Measurements from ENCODE around the gene AKAIN1. TPM values are rescaled to one million over a fixed set of nuclear protein-coding genes. Genes with fewer than 3 reads are reported as not detected.

The AKAIN1 gene
- total and polyA plus RNA-seq, 2 experiments from 2014 or later = not detected

DNA sequence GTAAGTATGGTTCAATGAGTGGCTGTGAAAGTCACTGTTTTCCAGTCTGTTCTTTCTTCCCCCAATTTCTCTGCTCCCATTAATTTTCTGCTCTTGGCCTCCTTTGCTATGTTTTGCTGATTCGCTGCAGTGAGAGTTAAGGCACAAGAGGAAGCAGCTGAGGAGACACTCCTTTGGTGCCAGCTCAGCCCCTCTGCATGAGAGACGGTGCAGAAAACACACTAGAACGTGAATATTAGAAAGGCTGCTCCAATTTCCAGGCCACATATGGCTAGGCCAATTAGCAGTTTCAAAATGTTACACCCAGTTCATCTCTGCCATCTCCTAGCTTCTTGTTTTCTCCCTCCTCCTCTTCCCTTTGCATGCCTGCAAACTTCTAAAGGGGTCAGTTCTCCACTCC lies 38.9 kb downstream of the AKAIN1 start:
- TF ChIP-seq EZH2 (IDR thresholded peaks at IDR 0.05; ENCODE audit: low read depth, unreplicated experiment) (no peak), NANOG (IDR thresholded peaks at IDR 0.05; ENCODE audit: borderline replicate concordance) (no peak)
- Histone ChIP-seq H3K4me1 (ENCODE audit: insufficient read depth) (0 out of 2 replicates have a peak, but pooled peaks cover 3% of the 10 kb centered on the region), H3K27me3 (ENCODE audit: insufficient read depth) (no peaks in the 10 kb centered on the region), H3K79me2 (replicated peaks; ENCODE audit: insufficient read depth) (no peaks in the 10 kb centered on the region), H4K20me1 (replicated peaks; ENCODE audit: insufficient read depth) (no peaks in the 10 kb centered on the region), H3F3A (replicated peaks; ENCODE audit: low read depth) (no peaks in the 10 kb centered on the region), H3K4me2 (no peak overlapping the region), H3K9me2 (ENCODE audit: insufficient read depth) (0 out of 2 replicates have a peak, but pooled peaks cover 3% of the 10 kb centered on the region), H3K36me3 (ENCODE audit: insufficient read depth) (no peaks in the 10 kb centered on the region), H2AFZ (peak overlapping the region; percentile 82; the same call in 1 of the 2 replicates), H3K27ac (ENCODE audit: low read depth) (no peak overlapping the region), H3K4me3 (no peak overlapping the region)
- H3K4me1 Mint-ChIP-seq = peaks cover 15% of the 10 kb centered on the region
- DNase-seq (ENCODE audit: low spot score) (no peak), ATAC-seq (no peak)
- no peak overlapping the region for H3K27ac Mint-ChIP-seq
- H3K4me3 Mint-ChIP-seq = no peak overlapping the region
- H3K9me3 Mint-ChIP-seq = no peaks in the 10 kb centered on the region
- no peaks in the 10 kb centered on the region for H3K36me3 Mint-ChIP-seq (ENCODE audit: low read depth)
- peaks cover 5% of the 10 kb centered on the region for H3K27me3 Mint-ChIP-seq (ENCODE audit: insufficient read depth, low read depth, poor library complexity)

DNA sequence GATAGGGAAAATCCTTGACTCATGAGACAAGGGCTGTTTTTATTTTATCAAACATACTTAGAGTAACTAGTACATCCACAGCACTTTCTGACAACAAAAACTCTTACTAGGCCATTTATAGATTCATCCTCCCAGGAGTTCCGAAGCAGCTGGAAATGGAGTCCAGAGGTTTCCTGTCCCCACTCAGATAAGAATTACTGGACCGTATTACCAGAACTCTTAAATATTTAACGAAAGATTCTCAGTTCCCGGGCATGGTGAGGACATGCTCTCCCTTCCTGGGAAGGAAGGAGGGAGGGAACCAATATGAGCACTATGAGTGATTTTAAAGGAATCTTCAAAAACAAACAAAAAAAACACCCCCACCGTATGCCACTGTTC lies 41.2 kb downstream of the AKAIN1 start:
- Histone ChIP-seq H3K79me2 (replicated peaks; ENCODE audit: insufficient read depth) (no peaks in the 10 kb centered on the region), H3K36me3 (ENCODE audit: insufficient read depth) (no peaks in the 10 kb centered on the region), H2AFZ (peak overlapping the region; percentile 86; the same call in 1 of the 2 replicates), H3K27ac (ENCODE audit: low read depth) (no peak overlapping the region), H4K20me1 (replicated peaks; ENCODE audit: insufficient read depth) (no peaks in the 10 kb centered on the region), H3K27me3 (ENCODE audit: insufficient read depth) (no peaks in the 10 kb centered on the region), H3F3A (replicated peaks; ENCODE audit: low read depth) (no peaks in the 10 kb centered on the region), H3K4me3 (no peak overlapping the region), H3K4me2 (no peak overlapping the region), H3K4me1 (ENCODE audit: insufficient read depth) (peaks cover 14% of the 10 kb centered on the region; the same call in 1 of the 2 replicates), H3K9me2 (ENCODE audit: insufficient read depth) (0 out of 2 replicates have a peak, but pooled peaks cover 3% of the 10 kb centered on the region)
- no peak overlapping the region; the same call in 2 of the 3 replicates for H3K4me3 Mint-ChIP-seq
- no peaks in the 10 kb centered on the region for H3K36me3 Mint-ChIP-seq (ENCODE audit: low read depth)
- peaks cover 29% of the 10 kb centered on the region for H3K4me1 Mint-ChIP-seq
- ATAC-seq = no peak
- H3K9me3 Mint-ChIP-seq = no peaks in the 10 kb centered on the region
- H3K27me3 Mint-ChIP-seq (ENCODE audit: insufficient read depth, low read depth, poor library complexity) = peaks cover 5% of the 10 kb centered on the region
- no peak overlapping the region for H3K27ac Mint-ChIP-seq
- no peak for DNase-seq (ENCODE audit: low spot score)
- TF ChIP-seq POLR2AphosphoS5 (IDR thresholded peaks at IDR 0.05; ENCODE audit: low read depth) (no peak), JUNB (IDR thresholded peaks at IDR 0.05; ENCODE audit: unreplicated experiment) (no peak), NANOG (IDR thresholded peaks at IDR 0.05; ENCODE audit: borderline replicate concordance) (no peak), CREB1 (CRISPR knock-in tag; IDR thresholded peaks at IDR 0.05; ENCODE audit: low read depth) (no peak), ZNF462 (CRISPR knock-in tag; IDR thresholded peaks at IDR 0.05) (no peak), ZNF331 (CRISPR knock-in tag; IDR thresholded peaks at IDR 0.05; ENCODE audit: low read depth) (no peak), CTCF (conservative IDR thresholded peaks at IDR 0.05; ENCODE audit: low read depth in 2 of 2) (no peak), ETS1 (IDR thresholded peaks at IDR 0.05) (no peak), ZNF114 (CRISPR knock-in tag; IDR thresholded peaks at IDR 0.05) (no peak)

Measured in GM23338 (cell line).